ENCODE data around the gene KCTD1. TPM values are rescaled to one million over a fixed set of nuclear protein-coding genes. Genes with fewer than 3 reads are reported as not detected.

KCTD1 gene
- polyA plus RNA-seq, 6 donors from 2014 or later = not detected

GRCh38 chr18:26479065-26479680, 69.2 kb downstream of the KCTD1 start:
- ATAC-seq (ENCODE audit: low read depth in 2 of 2) (no peak), DNase-seq (no peak)
- Mint-ChIP-seq H3K9me3 (no peaks in the 10 kb centered on the region), H3K4me1 (peaks cover 0 to 5% (median 0%) of the 10 kb centered on the region in 3 donors), H3K27ac (no peak overlapping the region), H3K4me3 (no peak overlapping the region), H3K36me3 (no peaks in the 10 kb centered on the region), H3K27me3 (no peaks in the 10 kb centered on the region)

GRCh38 chr18:26477828-26478466, 70.4 kb downstream of the KCTD1 start:
- Mint-ChIP-seq H3K27ac (no peak overlapping the region), H3K4me3 (no peak overlapping the region), H3K9me3 (no peaks in the 10 kb centered on the region), H3K36me3 (no peaks in the 10 kb centered on the region), H3K27me3 (no peaks in the 10 kb centered on the region), H3K4me1 (peaks cover 0 to 5% (median 0%) of the 10 kb centered on the region in 3 donors)
- ATAC-seq (ENCODE audit: low read depth in 2 of 2) (no peak), DNase-seq (no peak)

- Mint-ChIP-seq H3K27ac (no peak overlapping the region), H3K27me3 (no peaks in the 10 kb centered on the region), H3K4me1 (peaks cover 0 to 5% (median 0%) of the 10 kb centered on the region in 3 donors)
Measured at GRCh38 chr18:26476697-26477096, 71.7 kb downstream of the KCTD1 start.

GRCh38 chr18:26474542-26474941, 73.8 kb downstream of the KCTD1 start:
- Mint-ChIP-seq H3K9me3 (no peaks in the 10 kb centered on the region), H3K27me3 (no peaks in the 10 kb centered on the region), H3K36me3 (no peaks in the 10 kb centered on the region), H3K4me1 (peaks cover 0 to 3% (median 0%) of the 10 kb centered on the region in 3 donors), H3K27ac (no peak overlapping the region), H3K4me3 (no peak overlapping the region)
- ATAC-seq (ENCODE audit: low read depth in 2 of 2) (no peak), DNase-seq (no peak)

More at GRCh38 chr18:26476697-26477096, 71.7 kb downstream of the KCTD1 start:
- ATAC-seq (ENCODE audit: low read depth in 2 of 2) (no peak), DNase-seq (no peak)
- no peaks in the 10 kb centered on the region for H3K9me3 Mint-ChIP-seq
- H3K36me3 Mint-ChIP-seq = no peaks in the 10 kb centered on the region
- H3K4me3 Mint-ChIP-seq = no peak overlapping the region

- ATAC-seq (ENCODE audit: low read depth in 2 of 2) (no peak), DNase-seq (no peak)
- no peak overlapping the region for H3K27ac Mint-ChIP-seq
- no peaks in the 10 kb centered on the region for H3K9me3 Mint-ChIP-seq
- no peaks in the 10 kb centered on the region for H3K36me3 Mint-ChIP-seq
- no peaks in the 10 kb centered on the region for H3K4me1 Mint-ChIP-seq
- no peaks in the 10 kb centered on the region for H3K27me3 Mint-ChIP-seq
- no peak overlapping the region for H3K4me3 Mint-ChIP-seq
Measured at GRCh38 chr18:26473672-26474071, 74.7 kb downstream of the KCTD1 start.

GRCh38 chr18:26471826-26472225, 76.5 kb downstream of the KCTD1 start:
- H3K9me3 Mint-ChIP-seq = no peaks in the 10 kb centered on the region
- H3K27ac Mint-ChIP-seq = no peak overlapping the region
- no peak overlapping the region for H3K4me3 Mint-ChIP-seq
- H3K4me1 Mint-ChIP-seq = no peaks in the 10 kb centered on the region
- no peak for ATAC-seq (ENCODE audit: low read depth in 2 of 2)
- H3K36me3 Mint-ChIP-seq = no peaks in the 10 kb centered on the region
- no peak for DNase-seq
- H3K27me3 Mint-ChIP-seq = no peaks in the 10 kb centered on the region

- Mint-ChIP-seq H3K4me3 (no peak overlapping the region), H3K27ac (no peak overlapping the region), H3K36me3 (no peaks in the 10 kb centered on the region), H3K27me3 (no peaks in the 10 kb centered on the region), H3K9me3 (no peaks in the 10 kb centered on the region), H3K4me1 (no peaks in the 10 kb centered on the region)
- ATAC-seq (ENCODE audit: low read depth in 2 of 2) (no peak), DNase-seq (no peak)
Measured at GRCh38 chr18:26471027-26471426, 77.3 kb downstream of the KCTD1 start.

GRCh38 chr18:26470011-26470637, 78.2 kb downstream of the KCTD1 start:
- ATAC-seq (ENCODE audit: low read depth in 2 of 2) = no peak
- Mint-ChIP-seq H3K36me3 (no peaks in the 10 kb centered on the region), H3K27me3 (no peaks in the 10 kb centered on the region), H3K9me3 (no peaks in the 10 kb centered on the region), H3K4me1 (no peaks in the 10 kb centered on the region), H3K4me3 (no peak overlapping the region), H3K27ac (no peak overlapping the region)
- DNase-seq = no peak

GRCh38 chr18:26468931-26469340, 79.4 kb downstream of the KCTD1 start:
- peaks cover 0 to 1% (median 0%) of the 10 kb centered on the region in 7 donors for H3K9me3 Mint-ChIP-seq
- H3K27ac Mint-ChIP-seq = no peak overlapping the region
- no peak overlapping the region for H3K4me3 Mint-ChIP-seq
- ATAC-seq (ENCODE audit: low read depth in 2 of 2) (no peak), DNase-seq (no peak)
- no peaks in the 10 kb centered on the region for H3K4me1 Mint-ChIP-seq
- no peaks in the 10 kb centered on the region for H3K36me3 Mint-ChIP-seq
- H3K27me3 Mint-ChIP-seq = no peaks in the 10 kb centered on the region

- ATAC-seq (ENCODE audit: low read depth in 2 of 2) = no peak
- Mint-ChIP-seq H3K36me3 (no peaks in the 10 kb centered on the region), H3K4me1 (no peaks in the 10 kb centered on the region), H3K4me3 (no peak overlapping the region), H3K27me3 (no peaks in the 10 kb centered on the region), H3K27ac (no peak overlapping the region), H3K9me3 (peaks cover 0 to 1% (median 0%) of the 10 kb centered on the region in 7 donors)
- no peak for DNase-seq
Measured at GRCh38 chr18:26466026-26466425, 82.3 kb downstream of the KCTD1 start.

- ATAC-seq (ENCODE audit: low read depth in 2 of 2) = no peak
- H3K27ac Mint-ChIP-seq = no peak overlapping the region
- no peaks in the 10 kb centered on the region for H3K4me1 Mint-ChIP-seq
- no peak for DNase-seq
- H3K27me3 Mint-ChIP-seq = no peaks in the 10 kb centered on the region
- no peak overlapping the region for H3K4me3 Mint-ChIP-seq
- peaks cover 0 to 1% (median 0%) of the 10 kb centered on the region in 7 donors for H3K9me3 Mint-ChIP-seq
- H3K36me3 Mint-ChIP-seq = no peaks in the 10 kb centered on the region
Measured at GRCh38 chr18:26465431-26465830, 82.9 kb downstream of the KCTD1 start.

- no peaks in the 10 kb centered on the region for H3K27me3 Mint-ChIP-seq
- no peak for DNase-seq
- ATAC-seq (ENCODE audit: low read depth in 2 of 2) = no peak
- H3K27ac Mint-ChIP-seq = no peak overlapping the region
- H3K4me1 Mint-ChIP-seq = no peaks in the 10 kb centered on the region
- H3K9me3 Mint-ChIP-seq = peaks cover 0 to 1% (median 0%) of the 10 kb centered on the region in 7 donors
- H3K4me3 Mint-ChIP-seq = no peak overlapping the region
- H3K36me3 Mint-ChIP-seq = no peaks in the 10 kb centered on the region
Measured at GRCh38 chr18:26464128-26465011, 84.0 kb downstream of the KCTD1 start.

GRCh38 chr18:26462355-26462754, 86.0 kb downstream of the KCTD1 start:
- DNase-seq (no peak), ATAC-seq (ENCODE audit: low read depth in 2 of 2) (no peak)
- Mint-ChIP-seq H3K9me3 (peaks cover 0 to 1% (median 0%) of the 10 kb centered on the region in 7 donors), H3K4me1 (no peaks in the 10 kb centered on the region), H3K27ac (no peak overlapping the region), H3K36me3 (no peaks in the 10 kb centered on the region), H3K27me3 (no peaks in the 10 kb centered on the region), H3K4me3 (no peak overlapping the region)
